Measurements from ENCODE around the gene SLC25A48.

Gene SLC25A48

DNA sequence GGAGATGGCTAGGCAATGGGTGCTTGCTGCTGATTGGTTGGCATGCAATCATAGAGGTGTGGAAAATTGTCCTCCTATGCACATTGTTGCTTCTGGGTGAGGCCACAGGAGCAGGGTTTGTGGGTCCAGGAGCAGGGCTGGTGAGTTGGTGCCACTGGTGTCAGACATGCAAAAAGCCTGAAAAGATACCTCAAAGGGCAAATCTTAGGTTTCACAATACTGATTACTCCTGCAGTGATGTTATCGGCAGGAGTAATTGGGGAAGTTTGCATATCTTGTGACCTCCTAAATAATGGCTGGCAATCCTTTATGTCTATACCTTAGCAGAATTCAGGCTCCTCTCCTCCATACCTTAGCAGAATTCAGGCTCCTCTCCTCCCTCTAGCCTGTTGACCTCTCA, 25.2 kb downstream of the SLC25A48 start:
- DNase-seq = no peak

DNA sequence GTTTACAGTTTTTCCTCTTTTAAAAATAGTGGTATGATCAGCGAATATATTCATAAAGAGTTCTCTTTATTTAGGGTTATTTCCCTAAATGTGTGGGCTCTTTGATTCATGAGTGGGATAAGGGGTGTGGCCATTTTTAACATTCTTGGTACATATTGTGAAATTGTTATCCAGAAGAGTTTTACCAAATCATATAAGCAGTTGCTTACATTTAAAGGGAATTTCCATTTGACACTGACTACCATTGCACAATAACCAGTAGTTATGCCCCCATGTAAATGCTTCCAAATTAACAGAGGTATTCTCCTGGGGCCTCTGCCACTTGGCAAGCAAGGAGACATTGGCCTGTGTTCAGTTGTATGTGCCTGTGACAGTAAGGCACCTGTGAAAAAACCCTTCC, 27.2 kb downstream of the SLC25A48 start:
- DNase-seq = no peak

DNA sequence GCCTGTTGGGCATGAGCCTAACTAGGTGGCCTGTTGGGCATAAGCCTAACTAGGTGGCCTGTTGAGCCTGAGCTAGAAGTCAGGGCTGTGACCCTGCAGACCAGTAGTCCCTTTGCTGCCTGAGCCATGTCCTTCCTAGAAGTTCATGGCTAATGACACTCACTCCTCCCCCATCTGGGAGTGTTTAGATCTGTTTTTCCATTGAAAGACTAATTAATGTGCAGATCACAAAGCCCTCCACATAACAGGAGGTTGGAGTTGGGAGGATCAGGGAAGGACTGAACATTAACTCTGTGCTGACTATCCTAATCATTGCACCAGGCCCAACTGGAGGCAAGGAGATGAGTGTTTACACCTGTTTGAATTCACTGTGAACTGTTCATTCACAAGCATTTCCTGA, 27.6 kb downstream of the SLC25A48 start:
- no peak for DNase-seq

DNA sequence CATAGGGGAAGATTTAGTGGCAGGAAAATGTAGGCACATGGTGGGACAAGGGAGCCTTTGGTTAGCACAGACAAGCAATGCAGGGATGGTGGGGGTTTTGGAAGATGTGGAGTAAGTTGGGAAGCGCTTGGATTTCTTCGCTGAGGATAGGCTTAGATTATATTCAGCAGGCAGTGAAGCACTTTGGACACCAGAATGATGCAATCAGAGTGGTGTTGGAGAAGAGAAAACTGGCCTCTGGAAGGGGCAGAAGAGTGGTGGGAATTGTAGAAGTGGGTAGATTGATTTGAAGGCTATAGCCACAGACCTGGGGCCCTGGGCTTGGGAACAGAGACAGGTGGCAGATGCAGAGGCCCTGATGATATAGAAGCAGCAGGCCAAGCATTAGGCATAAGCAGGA, 28.3 kb downstream of the SLC25A48 start:
- DNase-seq = no peak

DNA sequence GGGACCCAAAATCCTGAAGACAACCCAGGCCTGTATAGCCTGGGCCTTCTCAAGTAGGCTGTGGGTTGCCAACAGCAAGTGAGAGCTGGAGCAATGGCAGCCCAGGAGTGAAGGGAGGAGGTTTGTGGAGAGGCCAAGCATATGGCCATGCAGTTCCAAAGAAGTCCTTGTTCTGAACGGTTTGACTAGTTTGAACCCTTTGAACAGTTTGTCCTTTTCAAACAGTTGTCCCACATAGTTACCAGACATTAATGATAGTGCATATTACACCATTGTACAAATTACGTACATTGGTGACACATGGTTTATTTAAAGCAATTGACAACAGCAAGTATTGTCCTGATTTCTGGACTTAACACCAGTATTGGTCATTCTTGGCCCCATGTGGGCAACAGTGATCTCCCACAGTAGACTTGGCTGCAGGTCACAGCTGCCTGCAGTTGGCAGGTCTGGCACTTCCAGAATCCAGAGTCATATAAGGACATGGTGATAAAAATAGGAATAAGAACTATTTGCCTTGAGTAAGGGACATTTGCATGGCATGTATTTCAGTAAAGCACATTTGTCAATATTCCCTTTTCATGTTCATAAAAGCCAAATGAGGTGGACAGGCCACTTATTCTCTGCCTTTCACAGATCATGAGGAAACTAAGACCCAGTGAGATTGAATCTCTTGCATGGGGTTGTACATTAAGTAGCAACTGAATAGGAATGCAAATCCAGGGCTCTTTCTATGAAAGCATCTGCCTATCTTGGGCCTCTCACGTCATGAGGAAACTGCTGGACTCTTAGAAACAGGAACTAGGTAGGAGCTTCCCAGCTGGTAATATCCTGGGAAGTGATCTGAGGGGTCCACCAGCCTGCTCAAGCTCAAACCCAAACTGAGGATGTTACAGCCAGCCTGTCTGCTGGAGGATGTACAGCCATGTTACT, 30.3 kb downstream of the SLC25A48 start:
- DNase-seq = no peak

DNA sequence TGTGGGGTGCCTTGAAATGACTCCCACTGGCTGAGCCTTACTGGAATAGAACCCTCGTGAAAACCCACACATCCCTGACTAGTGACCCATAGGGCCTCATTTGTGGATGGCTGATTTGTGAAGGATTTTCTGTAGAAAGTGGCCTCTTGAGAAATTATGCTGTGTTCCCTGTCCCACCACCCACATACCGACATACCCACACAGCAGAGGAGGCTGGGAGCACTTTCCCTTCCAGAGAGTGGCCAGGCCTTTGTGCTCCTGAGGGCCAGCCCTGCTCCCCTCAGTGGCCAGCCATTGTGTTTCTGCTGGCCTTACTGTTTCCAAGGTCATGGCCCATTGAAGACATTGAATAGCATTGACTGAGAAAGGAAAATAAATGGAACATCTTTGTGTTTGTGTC, 31.6 kb downstream of the SLC25A48 start:
- DNase-seq = no peak

DNA sequence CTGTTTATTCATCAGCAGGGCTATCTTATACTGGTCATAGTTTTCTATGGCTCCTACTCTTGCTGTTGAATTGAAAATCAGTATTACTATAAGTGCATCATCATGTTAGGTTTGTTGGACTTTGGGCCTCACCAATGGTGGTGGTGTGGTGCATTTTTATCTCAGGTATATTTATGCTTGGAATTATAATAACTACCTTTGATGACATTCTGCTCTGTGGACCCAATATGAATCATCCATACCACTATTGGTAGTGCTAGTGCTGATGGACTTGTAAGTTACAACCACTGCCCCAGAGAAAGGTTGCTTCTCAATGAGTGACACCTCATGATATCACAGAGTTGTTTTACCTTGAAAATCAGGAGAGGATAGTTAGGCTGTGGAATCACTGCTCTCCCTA, 33.1 kb downstream of the SLC25A48 start:
- DNase-seq = no peak

DNA sequence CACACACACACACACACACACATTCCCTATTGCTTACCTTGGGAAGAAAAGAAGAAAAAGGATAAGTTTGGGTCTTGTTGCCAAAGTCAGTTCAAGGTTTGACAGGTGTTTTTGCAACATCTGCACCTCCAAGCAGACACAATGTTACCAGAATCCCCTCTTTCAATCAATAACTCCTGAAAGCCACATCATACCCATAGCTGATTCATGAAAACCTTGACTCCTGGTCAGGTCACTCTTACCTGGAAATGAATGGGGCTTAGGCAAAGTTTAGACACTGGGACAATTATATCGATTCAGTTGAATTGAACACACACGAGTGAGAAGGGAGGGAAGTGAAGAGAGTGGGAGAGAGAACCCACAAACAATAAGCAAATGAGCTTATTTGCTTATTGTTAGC, 34.2 kb downstream of the SLC25A48 start:
- no peak for DNase-seq

DNA sequence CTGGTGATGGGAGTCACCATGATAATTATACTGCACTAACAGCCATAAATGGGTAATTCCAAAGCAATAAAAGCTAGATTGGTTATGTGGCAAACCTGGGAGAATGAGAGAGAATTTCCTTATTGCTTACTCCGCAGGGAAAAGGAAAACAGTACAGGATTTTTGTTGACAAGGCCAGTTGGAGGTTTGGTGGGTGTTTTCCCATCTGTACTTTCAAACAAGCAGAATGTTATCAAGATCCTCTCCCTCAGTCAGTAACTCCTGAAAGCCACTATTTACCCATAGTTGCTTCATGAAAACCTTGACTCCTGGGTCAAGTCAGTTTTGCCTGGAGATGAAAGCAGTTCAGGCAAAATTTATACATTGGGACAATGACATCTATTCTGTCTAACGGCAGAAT, 34.8 kb downstream of the SLC25A48 start:
- DNase-seq = no peak

DNA sequence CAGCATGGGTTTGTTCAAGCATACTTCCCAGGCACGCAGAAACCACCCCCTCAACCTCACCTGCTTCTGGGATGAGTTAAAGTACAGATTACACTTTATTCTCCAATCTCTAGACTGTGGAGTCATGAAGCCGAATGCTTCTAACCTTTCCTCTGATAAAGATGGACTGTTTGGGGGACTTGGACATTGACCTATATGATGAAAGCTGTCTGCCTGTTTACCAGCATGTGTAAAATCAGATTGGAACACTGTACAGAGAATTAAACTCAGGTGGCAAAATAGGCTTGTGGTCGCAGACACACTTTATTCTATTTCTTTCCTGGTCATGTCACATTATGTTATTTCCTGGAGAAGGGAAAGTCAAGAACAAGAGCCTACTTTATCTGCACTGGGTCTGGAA, 35.5 kb downstream of the SLC25A48 start:
- DNase-seq = no peak

DNA sequence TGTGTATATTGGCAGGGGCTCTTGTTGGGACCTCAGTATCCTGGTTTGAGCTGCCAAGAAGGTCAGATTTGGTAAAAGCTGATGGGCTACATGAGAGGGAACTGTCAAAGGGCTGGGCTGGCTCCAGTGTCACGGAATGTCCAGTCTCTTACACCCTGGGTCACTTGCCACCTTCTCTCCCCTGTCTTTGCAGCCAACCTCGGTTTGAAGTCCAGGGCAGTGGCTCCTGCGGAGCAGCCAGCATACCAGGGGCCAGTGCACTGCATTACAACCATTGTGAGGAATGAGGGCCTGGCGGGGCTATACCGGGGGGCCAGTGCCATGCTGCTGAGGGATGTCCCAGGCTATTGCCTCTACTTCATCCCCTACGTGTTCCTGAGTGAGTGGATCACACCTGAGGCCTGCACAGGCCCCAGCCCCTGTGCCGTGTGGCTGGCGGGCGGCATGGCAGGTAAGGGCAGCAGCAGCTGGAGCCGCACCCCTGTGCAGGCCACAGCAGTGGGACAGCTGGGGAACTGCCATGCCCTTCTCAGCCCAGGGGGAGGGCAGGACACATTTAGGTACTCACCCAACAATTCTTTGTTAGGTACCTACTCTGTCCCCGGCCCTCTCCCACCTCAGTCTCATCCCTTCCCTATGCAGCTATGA, 36.9 kb downstream of the SLC25A48 start:
- DNase-seq = no peak

DNA sequence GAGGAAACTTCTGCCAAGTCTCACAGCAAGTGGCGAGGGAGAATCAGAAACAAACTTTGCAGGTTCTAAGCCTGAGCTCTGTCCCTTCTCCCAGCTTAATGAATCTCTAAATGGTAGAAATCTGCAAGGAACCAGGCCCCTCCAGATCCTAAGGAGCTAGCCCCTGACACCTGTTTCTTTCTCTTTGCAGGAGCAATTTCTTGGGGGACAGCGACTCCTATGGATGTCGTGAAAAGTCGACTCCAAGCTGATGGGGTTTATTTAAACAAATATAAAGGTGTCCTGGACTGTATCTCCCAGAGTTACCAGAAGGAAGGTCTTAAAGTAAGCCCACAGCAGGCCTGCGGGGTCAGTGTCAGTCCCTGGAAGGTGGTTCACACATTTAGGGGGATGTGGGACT, 39.4 kb downstream of the SLC25A48 start:
- DNase-seq = no peak

DNA sequence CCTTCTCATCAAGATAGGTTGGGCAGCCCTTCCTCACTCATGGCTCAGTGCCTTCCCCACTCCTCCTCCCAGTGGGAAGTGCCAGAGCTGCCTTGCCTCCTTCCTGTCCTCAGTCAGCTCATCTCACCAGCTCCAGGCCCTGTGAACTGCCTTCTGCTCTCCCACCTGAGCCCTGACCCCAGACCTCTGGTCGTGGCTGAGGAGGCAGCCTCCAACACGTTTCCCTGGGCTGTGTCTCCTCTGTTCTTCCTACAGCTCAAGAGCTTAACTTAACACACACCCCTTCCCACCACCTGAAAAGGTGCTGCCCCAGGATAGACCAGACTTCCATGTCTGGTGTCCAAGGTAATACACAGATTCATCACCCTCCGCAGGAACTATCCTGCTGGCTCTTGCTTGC, 40.0 kb downstream of the SLC25A48 start:
- no peak for DNase-seq

DNA sequence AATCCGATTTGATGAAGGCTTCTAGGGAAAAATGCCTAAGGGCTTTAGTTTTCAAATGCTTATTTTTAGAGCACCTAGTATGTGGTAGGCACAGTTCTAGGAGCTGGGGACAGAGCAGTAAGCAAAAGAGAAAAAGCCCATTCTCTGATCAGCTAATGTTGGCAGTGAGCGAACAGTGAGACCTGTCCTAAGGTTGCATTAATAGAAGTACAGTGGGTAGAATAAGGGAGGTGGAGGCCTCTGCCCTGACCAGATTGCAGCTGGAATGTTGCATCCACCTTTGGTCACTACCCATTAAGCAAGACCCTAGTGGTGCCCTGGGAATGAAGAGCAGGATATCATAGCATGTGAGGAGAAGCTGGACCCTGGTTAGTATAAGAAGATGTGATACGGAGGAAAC, 41.1 kb downstream of the SLC25A48 start:
- no peak for DNase-seq

DNA sequence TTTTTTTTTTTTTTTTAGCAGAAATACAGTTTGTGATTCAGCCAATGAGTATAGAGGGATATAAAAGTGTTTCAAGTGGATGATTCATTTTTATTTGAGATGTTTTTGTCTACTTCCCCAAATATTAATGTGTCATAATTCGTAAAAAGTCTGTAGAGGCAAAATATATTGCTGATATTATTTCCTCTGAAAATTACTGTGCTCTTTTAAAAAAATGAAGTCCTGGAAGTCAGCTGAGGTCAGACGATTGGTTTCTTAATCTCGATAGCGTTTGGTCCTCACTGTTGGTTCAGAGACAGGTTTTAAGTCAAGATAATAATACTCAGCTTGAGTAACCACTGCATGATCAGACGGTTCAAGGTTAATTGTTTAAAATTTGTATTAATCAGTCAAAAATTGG, 41.7 kb downstream of the SLC25A48 start:
- DNase-seq = no peak

DNA sequence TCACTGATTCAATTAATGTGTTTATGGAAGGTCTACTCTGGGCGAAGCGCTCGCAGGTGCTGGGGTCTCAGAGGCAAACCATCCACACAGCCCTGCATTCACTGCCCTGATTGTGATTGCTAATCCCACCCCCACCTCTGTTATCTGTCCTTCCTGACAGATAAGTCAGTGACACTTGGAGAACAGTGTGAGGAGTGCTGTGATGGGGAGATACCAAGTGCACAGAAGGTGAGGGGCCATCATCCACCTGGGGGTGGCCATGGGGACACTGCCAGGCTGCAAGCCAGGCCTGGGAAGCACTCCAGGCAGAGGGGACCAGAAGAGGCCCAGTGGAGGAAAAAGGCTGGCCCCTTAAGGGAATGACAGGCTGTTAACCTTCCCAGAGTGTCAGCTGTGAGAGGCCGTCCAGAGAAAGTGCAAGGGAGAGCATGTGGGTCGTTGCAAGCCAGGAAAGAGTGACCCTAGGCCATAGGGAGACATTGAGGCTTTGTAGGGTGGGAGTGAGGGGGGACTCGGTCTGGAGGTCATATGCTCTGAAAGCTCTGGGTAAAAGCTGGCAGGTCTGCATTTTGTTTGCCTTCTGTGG, 43.2 kb downstream of the SLC25A48 start:
- DNase-seq = no peak

DNA sequence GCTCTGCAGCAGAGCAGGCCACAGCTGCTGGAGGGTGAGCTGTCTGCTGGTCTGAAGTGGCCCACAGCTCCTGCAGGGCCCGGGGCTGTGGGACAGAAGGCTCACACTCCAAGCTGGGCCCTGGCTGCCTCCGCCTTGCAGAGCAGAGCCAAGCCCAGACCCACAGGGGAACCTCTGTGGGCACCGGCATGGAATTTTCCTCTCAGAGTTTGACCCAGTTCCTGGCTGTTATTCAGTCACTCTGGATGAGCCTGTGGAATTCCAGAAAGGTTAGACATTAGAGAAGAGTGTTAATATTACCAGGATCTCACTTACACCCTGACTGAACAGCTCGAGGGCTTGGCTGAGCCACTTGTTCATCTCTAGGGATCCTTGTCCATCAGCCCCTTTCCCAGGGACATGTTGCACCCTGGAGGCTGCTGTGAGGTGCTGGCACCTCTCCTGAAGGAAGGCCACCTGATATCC, 43.7 kb downstream of the SLC25A48 start:
- DNase-seq = no peak

DNA sequence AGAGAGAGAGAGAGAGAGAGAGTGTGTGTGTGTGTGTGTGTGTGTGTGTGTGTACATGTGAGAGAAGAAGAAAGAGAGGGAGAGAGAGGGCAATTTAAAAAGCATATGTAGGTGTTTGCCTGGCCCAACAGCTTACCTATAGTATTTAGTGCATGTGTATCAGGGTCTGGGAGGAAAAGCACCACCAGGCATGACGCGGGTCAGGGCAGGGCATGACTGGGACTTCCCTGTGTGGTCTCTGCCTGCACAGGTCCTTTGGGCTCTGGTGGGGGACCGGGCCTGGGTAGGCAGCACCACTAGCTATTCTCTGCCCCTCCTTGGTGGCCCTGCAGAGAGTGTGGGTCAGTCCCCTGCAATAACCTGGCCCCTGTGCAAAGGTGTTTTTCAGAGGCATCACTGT, 45.1 kb downstream of the SLC25A48 start:
- DNase-seq = no peak

DNA sequence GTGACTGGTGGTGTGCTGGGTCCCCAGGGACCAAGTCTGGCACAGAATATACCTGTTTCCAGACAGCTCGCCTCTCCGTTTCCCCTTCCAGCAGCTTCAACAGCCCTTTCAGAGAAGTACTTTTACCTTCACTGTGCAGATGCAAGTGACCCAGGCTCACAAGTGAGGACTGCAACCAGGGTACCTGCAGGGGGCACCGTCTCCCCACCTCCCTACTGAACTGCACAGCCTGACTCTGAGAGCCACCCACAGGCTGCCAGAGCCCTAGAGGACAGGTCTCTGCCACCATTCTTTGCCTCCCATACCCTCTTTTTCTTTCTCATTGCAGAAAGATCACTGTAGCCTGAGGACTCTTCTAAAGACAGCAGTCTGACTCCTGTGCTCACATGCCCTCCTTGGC, 45.8 kb downstream of the SLC25A48 start:
- no peak for DNase-seq

DNA sequence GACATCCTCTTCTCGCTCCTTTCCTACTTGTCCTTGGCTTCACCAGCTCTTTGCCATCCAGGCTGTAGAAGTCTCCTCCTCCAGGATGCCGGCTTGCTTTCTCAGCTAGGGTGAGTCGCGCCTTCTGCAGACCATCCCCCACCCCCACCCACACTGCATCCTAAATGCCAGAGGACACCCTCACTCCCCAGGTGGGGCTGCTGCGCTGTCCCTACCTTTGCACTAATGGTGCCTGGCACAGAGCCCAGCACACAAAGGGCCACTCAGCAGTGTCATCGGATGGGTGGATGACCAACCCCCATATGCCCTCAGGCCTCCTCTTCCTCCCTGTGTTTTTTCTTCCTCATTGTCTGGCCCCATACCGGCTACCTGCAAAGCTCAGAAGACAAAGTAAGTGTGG, 46.3 kb downstream of the SLC25A48 start:
- DNase-seq = no peak

DNA sequence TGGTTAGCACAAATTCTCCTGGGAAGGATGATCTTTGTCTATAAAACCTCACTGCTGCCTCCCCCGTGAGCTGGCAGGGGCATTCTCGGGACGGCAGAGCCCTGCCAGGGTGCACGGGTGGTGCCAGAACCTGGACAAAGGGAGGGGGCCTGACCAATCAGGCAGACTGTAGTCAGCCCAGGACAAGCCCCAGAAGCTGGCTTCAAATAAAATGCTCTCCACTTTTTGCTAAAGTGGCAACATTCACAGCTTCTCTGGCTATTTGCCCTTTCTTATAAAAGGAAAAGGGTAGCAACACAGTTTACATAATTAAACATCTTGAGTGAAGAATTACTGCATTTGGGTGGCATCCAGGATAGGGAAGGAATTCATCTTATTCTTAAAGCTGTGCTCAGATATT, 46.8 kb downstream of the SLC25A48 start:
- DNase-seq = no peak

DNA sequence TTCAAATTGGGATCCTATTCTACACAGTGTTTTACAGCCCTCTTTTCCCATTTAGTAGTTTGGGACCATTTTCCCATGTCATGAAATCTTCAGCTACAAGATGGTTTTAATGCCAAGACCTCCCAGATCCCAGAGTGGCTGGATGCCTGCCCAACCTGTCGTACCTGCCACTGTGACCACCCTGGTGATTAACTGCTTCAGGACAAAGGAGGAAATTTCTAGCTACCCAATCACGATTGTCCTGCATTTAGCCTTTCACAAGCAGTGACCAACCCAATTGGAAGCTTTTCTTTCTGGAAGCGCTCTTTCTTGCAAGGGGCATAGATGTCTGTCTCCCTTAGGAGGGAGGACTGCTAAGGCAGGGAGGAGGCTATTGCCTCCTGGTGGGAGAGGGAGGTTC, 47.4 kb downstream of the SLC25A48 start:
- DNase-seq = no peak

DNA sequence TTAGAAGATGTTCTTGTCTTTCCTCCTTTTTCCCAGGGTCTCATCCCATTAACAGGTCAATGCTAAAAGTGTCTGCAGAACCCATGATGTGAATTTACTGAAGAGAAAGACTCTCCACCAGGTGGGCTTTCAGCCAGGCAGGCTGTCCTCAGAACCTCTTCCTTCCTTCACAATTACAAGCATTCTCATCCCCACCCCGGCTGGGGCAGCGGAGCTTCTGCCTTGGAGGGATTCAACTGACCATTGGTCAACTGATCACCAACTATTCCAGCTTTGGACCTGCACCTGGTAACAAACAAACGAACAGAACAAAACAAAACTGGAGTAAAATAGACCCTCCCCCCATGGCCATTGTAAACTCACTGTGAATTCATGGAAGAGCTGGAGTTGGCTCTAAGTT, 48.6 kb downstream of the SLC25A48 start:
- DNase-seq = no peak

DNA sequence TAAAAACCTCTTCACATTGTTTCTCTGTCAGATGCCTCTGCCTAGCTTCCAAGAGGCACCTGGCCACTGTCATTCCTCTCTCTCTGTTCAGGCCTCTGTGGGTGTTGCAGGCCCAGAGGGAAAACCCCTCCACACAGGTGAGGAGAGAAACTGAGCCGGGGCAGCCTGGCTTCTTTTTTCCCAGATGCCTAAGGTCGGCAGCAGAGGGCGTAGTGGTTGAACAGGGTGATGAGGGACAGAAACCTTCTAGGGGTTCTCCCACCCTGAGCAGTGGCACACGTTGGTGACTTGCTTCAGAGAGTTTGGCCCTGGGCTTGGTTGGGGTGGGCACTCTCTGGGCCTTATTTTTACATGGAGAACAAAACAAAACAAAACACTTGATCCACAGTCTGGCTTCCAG, 49.0 kb downstream of the SLC25A48 start:
- no peak for DNase-seq

Data from HCEC 1CT (cell line).